Urinary bladder (tissue), 4 donors: ENCODE measurements around the gene CCDC27. TPM values are rescaled to one million over a fixed set of nuclear protein-coding genes. Genes with fewer than 3 reads are reported as not detected.

Source experiments
- DNase-seq: peaks from one replicate; pipeline ENCODE4 v3.0.0-alpha.2; 2015; ENCODE audit errors: extremely low spot score
- H3K27ac ChIP-seq: one replicate; pipeline ENCODE4 v1.5.1; 2013; ENCODE audit warnings: low read depth, mild to moderate bottlenecking, moderate library complexity
- H3K36me3 ChIP-seq: one replicate; pipeline ENCODE4 v1.6.1; 2013; ENCODE audit warnings: mild to moderate bottlenecking, moderate library complexity; ENCODE audit not compliant: insufficient read depth
- H3K4me1 ChIP-seq: one replicate; pipeline ENCODE4 v1.6.1; 2013; ENCODE audit warnings: mild to moderate bottlenecking, moderate library complexity; ENCODE audit not compliant: insufficient read depth
- H3K4me3 ChIP-seq: one replicate; pipeline ENCODE4 v1.5.1; 2013; ENCODE audit warnings: low read depth, low read length
- WGBS: extraction: QIAGEN DNeasy Blood & Tissue Kit; methylation state at CpG from one replicate; pipeline ENCODE4 v1.1.7; 2013; 5-methylcytosine and 5-hydroxymethylcytosine counted together
- polyA plus RNA-seq: library from polyadenylated mRNA; stranded (reverse); fragments of 200-250 nt; gene quantifications from one replicate; pipeline ENCODE4 v1.2.3, GENCODE V29; 2013
- total RNA-seq: library from RNA; depleted of rRNA; stranded (reverse); fragments of >200 nt; gene quantifications from one replicate; pipeline ENCODE4 v1.2.3, GENCODE V29; 2014
- donor health status: healthy with polysubstance abuse.
- donor health status: healthy.

The CCDC27 gene
- total and polyA plus RNA-seq, 2 donors, result not detected

DNA sequence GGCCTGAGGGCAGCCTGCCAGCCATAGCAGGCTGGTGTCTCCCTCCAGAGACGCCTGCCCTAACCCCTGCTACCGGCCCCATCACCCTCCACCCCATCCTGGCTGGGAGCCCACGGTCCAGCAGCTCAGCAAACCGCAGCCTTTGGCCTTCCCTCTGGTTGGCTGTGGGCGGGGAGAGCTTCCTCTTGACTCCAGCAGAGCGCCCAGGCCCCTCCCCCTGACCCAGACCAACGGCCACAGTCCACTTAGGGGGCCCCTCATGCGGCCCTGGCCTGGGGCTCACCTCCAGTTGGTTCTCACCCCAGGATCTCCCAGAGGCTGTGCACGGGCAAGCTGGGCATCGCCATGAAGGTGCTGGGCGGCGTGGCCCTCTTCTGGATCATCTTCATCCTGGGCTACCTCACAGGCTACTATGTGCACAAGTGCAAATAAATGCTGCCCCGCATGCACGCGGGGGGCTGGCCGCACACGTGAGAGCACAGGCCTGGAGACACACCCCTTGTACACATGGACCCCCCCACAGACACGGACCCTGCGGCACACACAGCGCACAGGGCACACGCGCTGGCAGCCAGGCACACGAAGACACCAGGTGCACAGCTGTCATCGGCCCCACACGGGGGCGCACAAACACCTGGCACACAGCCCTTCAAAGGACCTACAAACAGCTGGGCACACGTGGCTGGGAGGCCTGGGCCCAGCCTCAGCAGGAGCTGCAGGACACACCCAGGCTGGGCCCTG is 23.4 kb downstream of the CCDC27 start:
- no peak for DNase-seq
- H3K4me1 ChIP-seq, result no peaks in the 10 kb centered on the region
- H3K36me3 ChIP-seq, result no peaks in the 10 kb centered on the region
- 31% methylated on average over 27 of the region's 27 CpGs for WGBS
- H3K27ac ChIP-seq, result no peak overlapping the region
- H3K4me3 ChIP-seq, result no peak overlapping the region

DNA sequence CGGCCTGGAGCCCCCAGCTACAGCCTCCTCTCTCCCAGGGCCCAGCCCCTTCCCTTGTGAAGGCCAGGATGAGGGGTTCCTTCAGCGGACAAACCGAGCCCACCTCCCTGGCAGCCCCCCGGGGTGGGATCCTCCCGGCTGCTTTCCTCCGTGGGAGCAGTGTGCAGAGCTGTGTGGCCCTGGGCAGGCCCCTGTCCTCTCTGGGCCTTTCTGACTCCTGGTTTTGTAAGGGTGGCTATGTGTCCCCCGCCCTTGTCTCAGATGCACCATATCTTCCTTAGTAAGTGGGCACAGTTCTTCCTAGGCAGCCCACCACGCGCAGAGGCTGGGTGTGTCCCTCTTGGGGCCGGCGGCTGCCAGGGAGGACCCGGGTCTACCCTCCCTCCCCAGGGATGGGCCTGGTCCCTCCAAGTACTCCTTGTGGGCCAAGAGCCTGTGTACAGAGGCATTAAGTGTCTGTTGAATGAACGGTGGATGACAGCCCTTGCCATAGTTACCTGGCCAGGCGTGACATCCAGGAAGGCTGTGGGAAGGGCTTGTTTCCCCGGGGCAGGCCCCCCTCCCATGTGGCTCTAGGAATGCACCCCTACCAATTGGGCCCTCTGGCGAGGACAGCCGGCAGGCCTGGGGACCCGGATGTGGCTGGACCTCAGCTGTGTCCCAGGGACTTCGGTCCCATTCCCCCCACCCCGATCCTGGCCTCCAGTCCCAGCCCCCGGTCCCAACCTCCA is 24.1 kb downstream of the CCDC27 start:
- WGBS, result 69% methylated on average over 21 of the region's 21 CpGs
- DNase-seq, result no peak
- no peak overlapping the region for H3K27ac ChIP-seq

DNA sequence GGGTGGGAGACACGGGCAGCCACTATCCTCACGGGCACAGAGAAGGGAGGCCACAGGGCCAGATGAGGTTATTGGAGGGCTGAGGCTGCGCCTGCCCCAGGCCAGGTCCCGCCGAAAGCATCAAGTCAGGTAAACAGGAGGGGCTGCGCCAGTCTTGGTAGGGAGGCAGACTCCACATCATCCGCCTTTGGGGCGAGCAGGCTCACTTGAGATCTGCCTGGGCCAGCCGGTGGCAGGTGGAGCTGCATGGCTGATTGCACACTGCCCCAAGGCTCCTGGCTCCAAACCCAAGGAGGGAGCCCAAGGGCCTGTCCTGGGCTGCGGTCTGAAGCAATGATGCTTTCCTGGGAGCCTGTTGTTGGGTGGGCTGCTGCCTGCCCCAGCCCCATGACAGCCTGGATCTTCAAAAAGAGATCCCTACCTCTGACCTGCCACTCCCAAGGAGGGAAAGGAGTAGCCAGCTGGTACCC is 24.9 kb downstream of the CCDC27 start:
- WGBS, result 82% methylated on average over 10 of the region's 10 CpGs
- Histone ChIP-seq H3K27ac (no peak overlapping the region), H3K4me1 (no peaks in the 10 kb centered on the region), H3K4me3 (no peak overlapping the region), H3K36me3 (peaks cover 2% of the 10 kb centered on the region)
- no peak for DNase-seq

More for the DNA sequence above, 24.1 kb downstream of the CCDC27 start:
- no peak overlapping the region for H3K4me3 ChIP-seq
- H3K36me3 ChIP-seq, result peaks cover 2% of the 10 kb centered on the region
- H3K4me1 ChIP-seq, result no peaks in the 10 kb centered on the region

DNA sequence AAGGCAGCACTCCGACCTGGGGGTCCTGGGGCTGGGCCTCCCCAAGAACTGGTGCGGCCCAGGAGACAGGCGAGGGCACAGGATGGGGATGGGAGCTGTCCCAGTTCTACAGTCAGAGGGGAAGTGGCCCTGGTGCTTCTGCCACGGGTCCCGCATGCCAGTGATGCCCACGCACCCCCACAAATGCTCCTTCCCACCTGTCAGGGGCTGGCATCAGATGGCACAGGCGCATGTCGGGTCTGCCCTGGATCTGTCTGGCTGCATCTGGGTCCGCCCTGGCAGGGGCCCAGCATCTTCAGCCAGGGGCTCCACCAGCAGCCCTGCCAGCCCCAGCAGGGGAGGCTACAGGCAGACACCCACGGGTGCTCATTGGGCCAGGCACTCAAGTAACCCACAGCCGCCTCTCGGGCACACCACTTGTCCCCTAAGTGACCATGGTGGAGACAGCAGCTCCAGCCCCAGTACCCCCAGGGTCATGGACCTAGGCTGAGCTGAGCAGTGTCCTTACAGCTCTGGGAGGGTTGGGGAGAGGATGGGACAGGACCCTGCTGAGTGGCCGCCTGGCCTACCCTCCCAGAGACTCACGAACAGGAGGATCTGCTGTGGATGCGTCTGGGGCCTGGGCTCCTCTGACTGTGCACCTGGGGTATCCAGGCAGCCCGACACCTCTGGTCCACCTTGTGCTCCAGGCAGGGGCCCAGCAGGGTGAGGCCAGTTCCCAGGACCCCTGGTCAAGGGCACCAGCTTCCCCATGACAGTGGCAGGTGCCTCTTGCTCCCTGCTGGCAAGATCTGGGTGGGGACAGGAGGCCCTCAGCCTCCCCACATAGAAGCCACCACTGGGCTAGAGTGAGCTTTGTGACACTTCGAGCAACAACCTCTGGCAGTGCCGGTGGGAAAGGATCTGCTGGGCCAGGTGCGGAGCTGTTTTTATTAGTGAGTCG is 25.7 kb downstream of the CCDC27 start:
- H3K4me3 ChIP-seq, result no peak overlapping the region
- no peak overlapping the region for H3K27ac ChIP-seq
- WGBS, result 86% methylated on average over 20 of the region's 20 CpGs
- no peak for DNase-seq
- H3K4me1 ChIP-seq, result no peaks in the 10 kb centered on the region
- peaks cover 2% of the 10 kb centered on the region for H3K36me3 ChIP-seq

DNA sequence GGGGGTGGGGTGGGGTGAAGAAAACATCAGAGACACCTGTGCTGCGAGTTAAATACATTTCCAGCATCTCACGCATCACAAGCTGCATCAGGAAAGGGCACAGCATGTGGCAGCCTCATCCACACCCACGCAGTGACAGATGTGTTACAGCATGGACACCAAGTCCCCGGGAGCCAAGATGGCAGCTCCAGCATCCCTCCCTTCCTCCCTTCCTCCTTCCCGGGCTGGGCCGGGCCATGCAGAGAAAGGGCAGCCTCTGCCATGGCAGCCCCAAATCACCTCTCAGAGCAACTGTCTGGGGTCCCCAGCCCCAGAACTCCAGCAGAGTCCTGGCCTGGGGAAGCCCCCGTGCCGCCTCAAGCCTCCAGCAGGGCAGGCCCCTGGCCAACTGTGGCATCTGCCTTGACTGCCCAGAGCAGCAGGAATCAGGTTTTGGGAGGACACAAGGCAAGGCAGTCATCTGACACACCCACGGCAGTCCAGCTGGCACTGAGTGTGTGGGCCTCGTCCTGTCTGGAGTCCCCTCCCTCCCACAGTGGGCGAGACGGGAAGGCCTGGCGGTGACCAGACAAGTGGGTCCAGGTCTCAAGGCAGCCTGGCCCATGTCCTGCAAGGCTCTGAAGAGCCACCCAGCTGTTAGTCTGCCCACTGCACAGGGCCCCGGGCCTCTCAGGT is 26.5 kb downstream of the CCDC27 start:
- Histone ChIP-seq H3K4me1 (no peaks in the 10 kb centered on the region), H3K36me3 (peaks cover 2% of the 10 kb centered on the region), H3K4me3 (no peak overlapping the region), H3K27ac (no peak overlapping the region)
- DNase-seq, result no peak
- WGBS, result 80% methylated on average over 14 of the region's 14 CpGs

DNA sequence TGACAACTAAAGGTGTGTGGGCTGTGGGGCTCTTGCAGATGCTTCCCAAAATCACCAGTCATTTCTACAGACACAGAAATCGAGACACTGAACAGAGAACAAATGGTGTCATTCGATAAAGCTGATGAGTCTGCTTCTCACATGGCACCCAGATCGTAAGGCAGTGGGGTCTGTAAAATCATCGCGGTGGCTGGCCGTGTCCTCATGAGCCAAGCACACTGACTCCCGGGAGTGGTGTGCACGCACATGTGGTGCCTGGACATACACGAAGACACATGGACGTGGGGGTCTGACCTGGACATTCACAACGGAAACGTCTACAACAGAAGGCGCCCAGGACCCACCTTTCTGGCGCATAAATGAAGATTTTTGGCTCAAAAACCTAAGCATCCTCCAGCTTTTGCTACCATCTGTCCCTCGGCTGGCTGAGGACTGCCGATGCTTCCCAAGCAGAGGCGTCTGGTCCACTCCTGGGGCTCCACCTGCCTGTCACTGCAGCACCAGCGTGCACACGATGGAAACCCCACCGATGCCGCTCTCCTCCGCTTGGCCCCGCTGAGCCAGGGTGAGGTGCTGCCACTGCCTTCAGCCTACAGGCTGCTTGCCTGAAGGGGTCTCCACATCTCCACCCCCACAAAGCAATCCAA is 27.1 kb downstream of the CCDC27 start:
- H3K27ac ChIP-seq, result no peak overlapping the region
- DNase-seq, result no peak
- H3K4me3 ChIP-seq, result no peak overlapping the region
- H3K36me3 ChIP-seq, result peaks cover 5% of the 10 kb centered on the region
- no peaks in the 10 kb centered on the region for H3K4me1 ChIP-seq
- WGBS, result 89% methylated on average over 23 of the region's 23 CpGs

DNA sequence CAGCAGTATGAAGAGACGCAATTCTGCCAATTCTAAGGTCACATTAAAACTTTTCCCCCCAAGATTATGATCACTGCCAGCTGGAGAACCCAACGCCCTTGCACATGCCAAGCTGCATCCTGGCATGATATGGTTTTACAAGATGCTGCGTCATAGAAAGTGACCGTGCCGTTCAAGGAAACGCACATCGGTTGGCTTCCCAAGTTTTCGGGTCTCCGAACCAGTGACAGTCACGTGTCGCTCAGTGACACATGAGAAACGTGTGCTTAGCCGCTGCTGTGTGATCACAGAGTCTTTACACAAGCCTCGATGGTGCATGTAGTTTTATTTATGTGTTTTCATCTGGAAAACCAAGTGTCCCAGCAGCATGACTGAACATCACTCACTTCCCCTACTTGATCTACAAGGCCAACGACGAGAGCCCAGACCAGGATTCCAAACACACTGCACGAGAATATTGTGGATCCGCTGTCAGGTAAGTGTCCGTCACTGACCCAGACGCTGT is 27.7 kb downstream of the CCDC27 start:
- Histone ChIP-seq H3K4me3 (no peak overlapping the region), H3K4me1 (no peaks in the 10 kb centered on the region), H3K27ac (no peak overlapping the region), H3K36me3 (peaks cover 7% of the 10 kb centered on the region)
- no peak for DNase-seq
- WGBS, result 92% methylated on average over 20 of the region's 20 CpGs

DNA sequence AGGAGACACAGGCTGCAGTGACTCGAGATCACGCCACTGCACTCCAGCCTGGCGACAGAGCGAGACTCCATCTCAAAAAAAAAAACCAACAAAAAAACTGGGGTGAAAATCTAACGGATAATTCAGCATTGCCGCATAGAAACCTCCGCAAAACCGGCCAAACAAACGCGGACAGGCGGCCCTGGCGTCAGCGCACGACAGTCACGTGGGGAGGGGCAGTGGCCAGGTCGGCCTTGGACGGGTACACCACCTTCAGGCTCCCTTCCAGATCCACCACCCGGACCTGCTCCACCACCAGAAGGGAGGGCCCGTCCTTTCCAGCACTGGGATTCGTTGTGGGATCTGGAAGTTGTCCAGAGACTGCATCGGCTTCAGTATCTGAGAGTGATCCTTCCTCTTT is 28.7 kb downstream of the CCDC27 start:
- WGBS, result 89% methylated on average over 21 of the region's 21 CpGs
- Histone ChIP-seq H3K4me1 (no peaks in the 10 kb centered on the region), H3K36me3 (peaks cover 9% of the 10 kb centered on the region), H3K4me3 (no peak overlapping the region), H3K27ac (no peak overlapping the region)
- DNase-seq, result no peak

DNA sequence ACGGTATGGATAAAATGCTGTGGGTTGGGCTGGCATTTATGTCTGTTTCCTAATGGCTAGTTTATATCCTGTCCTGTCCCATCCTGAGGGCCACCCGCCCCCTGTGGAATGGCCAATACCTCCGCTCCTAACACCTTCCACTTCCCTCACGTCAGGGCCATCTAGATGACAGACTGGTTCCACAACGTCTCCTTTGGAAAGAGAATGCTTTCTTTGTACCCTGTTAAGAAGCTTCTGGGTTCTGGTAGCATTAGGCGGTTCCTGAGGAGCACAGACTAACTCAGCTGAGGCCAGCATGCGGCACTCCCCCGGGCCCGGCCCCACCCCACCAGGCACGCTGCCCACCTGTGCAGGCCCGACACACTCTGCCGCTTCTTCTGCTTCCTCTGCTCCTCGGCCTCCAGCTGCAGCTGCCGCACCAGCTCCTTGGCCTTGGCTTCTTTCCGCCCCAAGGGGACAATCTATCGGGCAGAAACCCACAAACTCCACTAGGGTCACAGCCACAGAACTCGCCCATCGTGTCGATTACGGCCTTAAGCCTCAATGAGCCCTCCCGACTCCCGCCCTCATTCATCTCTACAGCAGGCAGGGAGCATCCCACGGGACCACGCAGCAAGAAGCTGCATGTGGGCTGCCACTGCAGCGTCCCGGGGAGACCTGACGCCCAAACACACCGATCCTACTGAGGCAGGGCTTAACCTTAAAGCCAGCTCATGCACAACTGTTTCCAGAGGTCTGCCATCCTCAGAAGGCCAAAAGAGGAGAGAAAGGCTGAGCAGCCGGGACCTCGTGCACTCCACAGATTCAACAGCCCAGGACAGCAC is 31.6 kb downstream of the CCDC27 start:
- no peak overlapping the region for H3K27ac ChIP-seq
- H3K4me1 ChIP-seq, result no peaks in the 10 kb centered on the region
- WGBS, result 93% methylated on average over 30 of the region's 30 CpGs
- no peak overlapping the region for H3K4me3 ChIP-seq
- no peak for DNase-seq
- peaks cover 9% of the 10 kb centered on the region for H3K36me3 ChIP-seq

DNA sequence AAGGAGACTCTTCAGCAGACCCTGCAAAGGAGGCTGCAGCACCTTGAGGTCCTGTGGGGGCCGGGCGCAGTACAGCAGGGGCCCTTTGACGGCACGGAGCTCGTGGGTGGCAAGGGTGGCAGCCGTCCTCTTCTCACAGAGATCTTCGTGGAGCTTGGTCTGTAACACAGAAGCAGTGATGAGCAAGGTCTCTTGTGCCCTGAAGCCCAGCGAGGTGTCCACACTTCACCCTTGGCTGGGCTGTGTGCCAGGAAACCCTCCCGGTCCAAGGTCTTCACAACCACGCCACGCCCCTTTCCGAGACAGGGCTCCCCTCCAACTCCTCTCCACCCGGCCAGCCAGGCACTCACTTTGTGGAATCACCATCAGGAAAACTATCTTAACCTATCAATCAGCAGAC is 32.8 kb downstream of the CCDC27 start:
- Histone ChIP-seq H3K4me1 (no peaks in the 10 kb centered on the region), H3K36me3 (peaks cover 9% of the 10 kb centered on the region), H3K4me3 (no peak overlapping the region), H3K27ac (no peak overlapping the region)
- DNase-seq, result no peak
- 72% methylated on average over 13 of the region's 13 CpGs for WGBS

DNA sequence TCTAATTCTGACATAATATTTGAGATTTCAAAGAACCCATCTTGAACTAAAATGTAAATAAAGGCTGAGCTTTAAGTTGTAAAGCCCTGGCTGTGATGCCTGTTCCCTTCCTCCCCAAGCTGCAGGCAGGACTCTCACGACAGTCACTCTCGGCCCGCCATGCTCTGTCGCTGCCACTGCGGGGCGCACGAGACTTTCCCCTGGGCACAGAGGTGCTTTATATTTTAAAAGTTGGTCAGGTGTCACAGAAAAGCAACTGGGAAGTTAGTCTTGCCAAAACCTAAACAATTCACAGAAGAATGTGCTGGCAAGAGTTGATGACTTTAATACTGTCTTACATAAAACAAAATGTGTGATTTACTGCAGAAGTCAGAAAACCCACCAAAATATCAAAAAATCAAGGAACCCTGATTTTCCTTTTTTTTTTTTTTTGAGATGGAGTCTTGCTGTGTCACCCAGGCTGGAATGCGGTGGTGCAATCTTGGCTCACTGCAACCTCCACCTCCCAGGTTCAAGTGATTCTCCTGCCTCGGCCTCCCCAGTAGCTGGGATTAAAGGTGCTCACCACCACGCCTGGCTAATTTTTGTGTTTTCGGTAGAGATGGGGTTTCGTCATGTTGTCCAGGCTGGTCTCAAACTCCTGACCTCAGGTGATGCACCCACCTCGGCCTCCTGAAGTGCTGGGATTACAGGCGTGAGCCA is 33.4 kb downstream of the CCDC27 start:
- Histone ChIP-seq H3K27ac (no peak overlapping the region), H3K4me3 (no peak overlapping the region), H3K36me3 (peaks cover 9% of the 10 kb centered on the region), H3K4me1 (no peaks in the 10 kb centered on the region)
- no peak for DNase-seq
- 78% methylated on average over 14 of the region's 14 CpGs for WGBS
